ENCODE measurements around the gene TCP11L2. TPM values are rescaled to one million over a fixed set of nuclear protein-coding genes. Genes with fewer than 3 reads are reported as not detected.
A peak's percentile ranks its signal among the peaks of the same experiment; 100 is the strongest.

Gene TCP11L2
- total and polyA plus RNA-seq, 9 of the 15 experiments (the other 6 are each of a cell fraction or from before 2014, with no cell fraction given): 0.39 to 4.5 (median 1.3) TPM

GRCh38 chr12:106302401-106303201 lies at the start of gene TCP11L2 (continued):
- no peak for TF ChIP-seq RUNX1 (IDR thresholded peaks at IDR 0.05; ENCODE audit: low read depth)
- peak in 1 of 2 experiments; percentile 100; a peak in 2 of 4 replicates for TF ChIP-seq NONO (IDR thresholded peaks at IDR 0.05; ENCODE audit: low read depth in 2 of 2, low read length in 1 of 2)
- peak; percentile 96 to 97 for TF ChIP-seq MNT (conservative IDR thresholded peaks at IDR 0.05)
- peak; percentile 66; the same call in 1 of the 2 replicates for TF ChIP-seq MAFF (IDR thresholded peaks at IDR 0.05; ENCODE audit: low read length)
- no peak for TF ChIP-seq ZKSCAN3 (CRISPR knock-in tag; IDR thresholded peaks at IDR 0.05)
- peak; percentile 100 for TF ChIP-seq PRDM10 (IDR thresholded peaks at IDR 0.05; ENCODE audit: partially characterized antibody)
- TF ChIP-seq HNRNPUL1 (IDR thresholded peaks at IDR 0.05; ENCODE audit: low read length): no peak
- TF ChIP-seq PHF8 (IDR thresholded peaks at IDR 0.05; ENCODE audit: borderline replicate concordance, low read length): peak; percentile 51; the same call in 1 of the 2 replicates
- no peak; the same call in 1 of the 2 replicates for TF ChIP-seq MAX (CRISPR knock-in tag; IDR thresholded peaks at IDR 0.05)
- no peak for TF ChIP-seq FIP1L1 (IDR thresholded peaks at IDR 0.05; ENCODE audit: low read depth, low read length, poor library complexity, severe bottlenecking)
- no peak for TF ChIP-seq TFAP4 (CRISPR knock-in tag; IDR thresholded peaks at IDR 0.05; ENCODE audit: borderline replicate concordance)
- 0 out of 2 replicates have a peak, but pooled peaks have one; percentile 32 for TF ChIP-seq NBN (IDR thresholded peaks at IDR 0.05; ENCODE audit: low read depth)
- TF ChIP-seq VEZF1 (CRISPR knock-in tag; IDR thresholded peaks at IDR 0.05): peak; percentile 94
- no peak for TF ChIP-seq FOXP1 (CRISPR knock-in tag; IDR thresholded peaks at IDR 0.05)
- peak; percentile 97 for TF ChIP-seq MBD2 (IDR thresholded peaks at IDR 0.05; ENCODE audit: borderline replicate concordance, low read depth)
